GM18858 (cell line): ENCODE data around the gene DISC1.

Source experiments
- ATAC-seq: cut with Tn5 transposase; IDR thresholded peaks from one replicate; pipeline ENCODE4 v1.9.1; 2021; ENCODE audit not compliant: unreplicated experiment

Gene DISC1

DNA sequence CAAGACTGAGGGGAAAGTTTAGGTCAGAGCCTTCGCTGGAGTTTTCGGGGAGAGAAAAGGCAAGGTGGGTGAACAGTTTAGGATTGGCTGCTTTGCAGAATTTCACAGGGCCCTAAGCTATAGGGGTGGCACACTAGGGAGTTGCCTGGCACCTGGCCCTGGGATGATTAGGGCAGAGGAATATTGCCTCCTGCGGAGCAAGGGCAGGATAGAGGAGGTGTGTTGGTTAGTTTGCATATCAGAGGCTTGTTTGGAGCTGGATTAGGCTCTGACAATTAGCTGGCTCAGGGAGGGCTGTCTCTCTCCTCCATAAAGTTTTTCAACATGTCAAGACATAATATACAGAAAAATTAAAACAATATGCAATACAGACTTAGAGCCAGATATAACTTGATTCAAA is 436.4 kb downstream of the DISC1 start:
- ATAC-seq = no peak

- ATAC-seq = no peak
Observed at GRCh38 chr1:232066521-232066920, 439.9 kb downstream of the DISC1 start.

DNA sequence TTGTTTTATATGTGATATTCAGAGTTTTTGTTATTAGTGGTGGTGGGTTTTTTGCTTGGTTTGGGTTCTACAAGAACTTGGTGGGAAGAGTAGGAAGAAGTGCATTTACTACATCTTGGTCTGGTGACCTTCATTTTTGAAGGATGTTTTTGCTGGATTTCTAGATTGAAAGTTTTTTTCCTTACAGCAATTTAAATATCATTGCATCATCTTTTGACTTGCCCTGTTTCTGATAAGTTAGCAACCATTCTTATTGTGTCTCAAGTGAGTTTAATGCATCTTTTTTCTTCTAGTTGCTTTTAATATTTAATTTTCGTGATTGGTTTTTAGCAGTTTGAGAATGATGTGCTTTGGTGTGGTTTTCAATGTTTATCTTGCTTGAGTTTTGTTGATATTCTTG is 447.7 kb downstream of the DISC1 start:
- ATAC-seq = no peak

GRCh38 chr1:232077809-232078208 is 451.2 kb downstream of the DISC1 start:
- no peak for ATAC-seq

DNA sequence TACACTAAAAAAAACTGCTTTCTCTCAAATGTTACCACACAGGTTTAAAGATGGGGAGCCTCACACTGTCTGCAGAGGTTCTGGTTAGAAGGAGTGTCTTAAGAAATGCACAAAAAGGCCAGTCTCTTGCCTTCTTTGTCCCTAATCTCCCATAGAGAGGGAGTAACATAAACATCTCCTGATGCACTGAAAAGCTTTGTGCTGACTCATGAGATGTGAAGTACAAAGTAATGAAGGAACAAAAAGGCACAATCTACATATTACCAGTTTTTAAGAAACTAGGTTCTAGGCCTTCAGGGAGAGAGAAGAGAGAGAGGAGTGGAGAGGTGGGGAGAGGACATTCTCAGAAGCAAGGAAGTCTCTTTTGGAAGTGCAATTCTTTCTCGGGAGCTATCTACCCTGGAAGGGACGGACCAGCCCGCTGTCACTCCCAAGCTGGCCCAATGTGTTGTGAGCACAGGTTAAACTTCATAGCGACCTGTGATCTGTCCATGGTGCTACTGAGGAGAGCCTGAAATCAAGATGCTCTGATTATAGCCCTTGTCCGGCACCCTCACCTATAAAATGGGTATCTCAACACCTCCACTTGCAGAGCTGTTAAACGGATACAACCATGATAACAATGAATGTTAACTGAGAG is 458.1 kb downstream of the DISC1 start:
- no peak for ATAC-seq

DNA sequence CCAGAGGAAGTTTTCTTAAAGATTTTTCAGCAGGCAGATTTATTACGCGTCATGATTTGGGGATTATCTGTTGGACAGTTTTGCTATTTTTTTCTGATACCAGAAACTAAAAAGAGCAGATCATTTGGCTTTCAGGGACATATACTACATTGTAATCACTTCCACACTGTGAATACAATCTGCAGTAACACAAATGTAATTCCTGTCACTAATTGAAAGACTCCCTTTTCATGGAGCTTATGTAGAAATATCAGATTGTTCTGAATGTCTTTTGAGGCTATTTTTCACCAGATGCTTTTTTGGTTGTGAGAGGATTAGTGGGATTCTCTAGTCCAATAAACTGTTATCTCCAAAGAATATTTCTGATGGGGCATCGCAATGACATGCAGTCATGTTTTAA is 464.2 kb downstream of the DISC1 start:
- ATAC-seq = no peak
